H1 (cell line): ENCODE measurements around the gene SRSF6. TPM values are rescaled to one million over a fixed set of nuclear protein-coding genes. Genes with fewer than 3 reads are reported as not detected.
A peak's percentile ranks its signal among the peaks of the same experiment; 100 is the strongest.

Experiments
- CTCF ChIA-PET: fragments of 300-600 bp; sonication (Branson Sonifier 250); formaldehyde crosslinking; loops from one replicate; lab custom pipeline; 2021; ENCODE audit not compliant: partially characterized antibody; lab: Charles Lee
- POLR2A ChIA-PET: fragments of 300-600 bp; sonication (Branson Sonifier 250); formaldehyde crosslinking; loops from one replicate; lab custom pipeline; 2021; ENCODE audit warnings: inconsistent platforms; ENCODE audit not compliant: partially characterized antibody; lab: Charles Lee
- DNase-seq, 2 experiments: peaks; one replicate each; pipeline versions ENCODE4 v3.0.0 to v3.0.0-alpha.2; 2010 to 2022; ENCODE audit warnings: low spot score in 2 of 2, low read depth in 1 of 2, mixed read lengths in 1 of 2
- FAIRE-seq: peaks from 2 replicates; lab custom pipeline; 2011; peaks lifted over from hg19 to GRCh38; lab: Jason Lieb, UNC
- H2AFZ ChIP-seq: 2 replicates; pipeline ENCODE4 v1.8.1; 2012; ENCODE audit warnings: low read length, inconsistent platforms
- H2AK5ac ChIP-seq: 2 replicates; pipeline ENCODE4 v1.6.1; 2013; ENCODE audit warnings: low read depth, low read length
- H2BK120ac ChIP-seq: replicated peaks from 2 replicates; pipeline ENCODE3; 2013; ENCODE audit warnings: low read depth, low read length, inconsistent platforms
- H2BK12ac ChIP-seq: 2 replicates; pipeline ENCODE4 v1.6.1; 2013; ENCODE audit warnings: low read depth, low read length
- H2BK15ac ChIP-seq: 2 replicates; pipeline ENCODE4 v1.6.1; 2013; ENCODE audit warnings: low read length
- H2BK20ac ChIP-seq: 2 replicates; pipeline ENCODE4 v1.6.1; 2013; ENCODE audit warnings: low read length
- H2BK5ac ChIP-seq: 2 replicates; pipeline ENCODE4 v1.6.1; 2013; ENCODE audit warnings: low read depth, low read length
- H3K14ac ChIP-seq: 2 replicates; pipeline ENCODE4 v1.6.1; 2013; ENCODE audit warnings: inconsistent platforms; ENCODE audit not compliant: insufficient read length
- H3K18ac ChIP-seq: 2 replicates; pipeline ENCODE4 v1.6.1; 2013; ENCODE audit warnings: low read length; ENCODE audit errors: extremely low read depth
- H3K23ac ChIP-seq: 2 replicates; pipeline ENCODE4 v1.6.1; 2013; ENCODE audit warnings: inconsistent platforms; ENCODE audit not compliant: insufficient read length
- H3K23me2 ChIP-seq: 2 replicates; pipeline ENCODE4 v1.6.1; 2013; ENCODE audit warnings: low read depth, low read length
- H3K27ac ChIP-seq: 2 replicates; pipeline ENCODE4 v1.6.1; 2011; ENCODE audit warnings: low read depth, low read length, inconsistent platforms
- H3K27me3 ChIP-seq, 4 experiments: replicated peaks in 1 of 4; 1 replicate in 1 of 4; 2 replicates in 3 of 4; pipeline versions ENCODE4 v1.6.1 to v1.8.1; 2011 to 2013; ENCODE audit warnings: low read length in 3 of 4, mild to moderate bottlenecking in 3 of 4, inconsistent platforms in 2 of 4, mixed read lengths in 2 of 4, moderate library complexity in 1 of 4; ENCODE audit not compliant: control insufficient read depth in 3 of 4, insufficient read depth in 3 of 4; ENCODE audit errors: extremely low read depth in 1 of 4
- H3K36me3 ChIP-seq, 4 experiments: 2 replicates each; pipeline versions ENCODE4 v1.6.1 to v1.8.1; 2011 to 2013; ENCODE audit warnings: mild to moderate bottlenecking in 4 of 4, low read length in 3 of 4, moderate library complexity in 2 of 4, control low read depth in 1 of 4, inconsistent platforms in 1 of 4; ENCODE audit not compliant: insufficient read depth in 4 of 4, control insufficient read depth in 2 of 4
- H3K4ac ChIP-seq: replicated peaks from 2 replicates; pipeline ENCODE3; 2013; ENCODE audit warnings: low read length, low read depth, mixed read lengths, inconsistent platforms; ENCODE audit not compliant: insufficient read length
- H3K4me1 ChIP-seq, 4 experiments: replicated peaks in 1 of 4; 1 replicate in 1 of 4; 2 replicates in 3 of 4; pipeline versions ENCODE4 v1.6.1 to v1.8.1; 2011 to 2013; ENCODE audit warnings: low read length in 3 of 4, inconsistent platforms in 2 of 4, mixed read lengths in 1 of 4; ENCODE audit not compliant: insufficient read depth in 4 of 4, control insufficient read depth in 3 of 4
- H3K4me2 ChIP-seq, 2 experiments: 2 replicates each; pipeline versions ENCODE4 v1.6.1 to v1.8.1; 2011 to 2013; ENCODE audit warnings: low read depth in 2 of 2, low read length in 2 of 2, control low read depth in 1 of 2, inconsistent platforms in 1 of 2, mild to moderate bottlenecking in 1 of 2; ENCODE audit not compliant: insufficient read depth in 1 of 2
- H3K4me3 ChIP-seq, 4 experiments: fragments of 200-600, 300-600 bp in 1 of 4; sonication (generic), shearing (Covaris generic), sonication (Bioruptor Twin) in 1 of 4; 2 replicates each; pipeline versions ENCODE4 v1.5.1 to v1.8.1; 2011 to 2016; ENCODE audit warnings: low read length in 4 of 4, low read depth in 3 of 4, control low read depth in 2 of 4, inconsistent platforms in 2 of 4, mild to moderate bottlenecking in 2 of 4, mixed read lengths in 1 of 4, moderate library complexity in 1 of 4; ENCODE audit not compliant: insufficient read depth in 2 of 4; ENCODE audit errors: extremely low read depth in 1 of 4
- H3K56ac ChIP-seq: replicated peaks from 2 replicates; pipeline ENCODE3; 2013; ENCODE audit warnings: low read depth, mild to moderate bottlenecking, mixed read lengths, low read length, inconsistent platforms; ENCODE audit not compliant: insufficient read length
- H3K79me1 ChIP-seq: 2 replicates; pipeline ENCODE4 v1.6.1; 2013; ENCODE audit warnings: low read depth, low read length, control low read depth
- H3K79me2 ChIP-seq, 2 experiments: 2 replicates each; pipeline versions ENCODE4 v1.6.1 to v1.8.1; 2012 to 2013; ENCODE audit warnings: low read length in 2 of 2, mild to moderate bottlenecking in 2 of 2, inconsistent platforms in 1 of 2; ENCODE audit not compliant: insufficient read depth in 2 of 2, control insufficient read depth in 1 of 2
- H3K9ac ChIP-seq, 4 experiments: replicated peaks in 1 of 4; 1 replicate in 1 of 4; 2 replicates in 3 of 4; pipeline versions ENCODE4 v1.6.1 to v1.8.1; 2011 to 2013; ENCODE audit warnings: low read depth in 3 of 4, low read length in 3 of 4, control low read depth in 2 of 4, mild to moderate bottlenecking in 2 of 4, moderate library complexity in 2 of 4, inconsistent platforms in 1 of 4; ENCODE audit errors: extremely low read depth in 1 of 4
- H3K9me3 ChIP-seq, 2 experiments: 2 replicates each; pipeline versions ENCODE4 v1.6.1 to v1.8.1; 2012 to 2013; ENCODE audit warnings: mild to moderate bottlenecking in 2 of 2, moderate library complexity in 2 of 2, control low read depth in 1 of 2, inconsistent platforms in 1 of 2, low read depth in 1 of 2, low read length in 1 of 2, mixed read lengths in 1 of 2; ENCODE audit not compliant: insufficient read depth in 2 of 2
- H4K20me1 ChIP-seq, 2 experiments: replicated peaks in 1 of 2; 2 replicates each; pipeline versions ENCODE3 to v1.8.1; 2011 to 2013; ENCODE audit warnings: inconsistent platforms in 2 of 2, low read length in 2 of 2, mild to moderate bottlenecking in 1 of 2; ENCODE audit not compliant: insufficient read depth in 2 of 2, control insufficient read depth in 1 of 2
- H4K5ac ChIP-seq: 2 replicates; pipeline ENCODE4 v1.6.1; 2013; ENCODE audit warnings: low read length, low read depth, mixed read lengths, inconsistent platforms; ENCODE audit not compliant: insufficient read length
- H4K8ac ChIP-seq: 2 replicates; pipeline ENCODE4 v1.8.0; 2013; ENCODE audit warnings: mild to moderate bottlenecking, moderate library complexity, low read length, inconsistent platforms; ENCODE audit not compliant: insufficient read depth; ENCODE audit errors: extremely low read depth
- H4K91ac ChIP-seq: replicated peaks from 2 replicates; pipeline ENCODE3; 2013; ENCODE audit warnings: low read length, mixed read lengths, inconsistent platforms; ENCODE audit not compliant: insufficient read length
- CBX8 ChIP-seq: fragments of 300-800, 300-1000 bp; sonication (generic); IDR thresholded peaks from 2 replicates; pipeline ENCODE4 v1.7.1; 2016; ENCODE audit warnings: low read depth, low read length, borderline replicate concordance
- CHD1 ChIP-seq: IDR thresholded peaks from 2 replicates; pipeline ENCODE4 v1.6.1; 2012; ENCODE audit warnings: low read depth, low read length, improper control_type of control experiment
- CHD2 ChIP-seq: IDR thresholded peaks from 2 replicates; pipeline ENCODE4 v1.6.1; 2012; ENCODE audit warnings: low read length, improper control_type of control experiment
- NRF1 ChIP-seq: IDR thresholded peaks from 2 replicates; pipeline ENCODE4 v1.6.1; 2011; ENCODE audit warnings: mild to moderate bottlenecking, low read depth, low read length, improper control_type of control experiment
- POLR2A ChIP-seq, 2 experiments: IDR thresholded peaks; 1 replicate in 1 of 2; 2 replicates in 1 of 2; pipeline ENCODE4 v1.6.1; 2011; ENCODE audit warnings: low read depth in 2 of 2, low read length in 2 of 2, mild to moderate bottlenecking in 2 of 2; ENCODE audit errors: control extremely low read depth in 1 of 2
- RAD21 ChIP-seq, 2 experiments: IDR thresholded peaks in 1 of 2; conservative IDR thresholded peaks in 1 of 2; 2 replicates each; pipeline ENCODE4 v1.6.1; 2011; ENCODE audit warnings: low read depth in 2 of 2, low read length in 2 of 2, improper control_type of control experiment in 1 of 2, inconsistent platforms in 1 of 2, mild to moderate bottlenecking in 1 of 2, moderate library complexity in 1 of 2
- SIN3A ChIP-seq, 2 experiments: IDR thresholded peaks in 1 of 2; conservative IDR thresholded peaks in 1 of 2; 2 replicates each; pipeline ENCODE4 v1.6.1; 2011 to 2012; ENCODE audit warnings: low read length in 2 of 2, improper control_type of control experiment in 1 of 2, low read depth in 1 of 2, mild to moderate bottlenecking in 1 of 2
- TAF7 ChIP-seq: optimal IDR thresholded peaks from 2 replicates; pipeline ENCODE3; 2011; ENCODE audit warnings: low read depth, mild to moderate bottlenecking, inconsistent platforms, low read length, moderate library complexity, borderline replicate concordance
- USF2 ChIP-seq: IDR thresholded peaks from 2 replicates; pipeline ENCODE4 v1.6.1; 2011; ENCODE audit warnings: low read length, improper control_type of control experiment
- WGBS, 2 experiments: shearing (Covaris generic) in 1 of 2; methylation state at CpG; one replicate each; pipeline versions ENCODE4 v1.1.6 to v1.1.7; 2013 to 2015; ENCODE audit warnings: low lambda C conversion rate in 2 of 2, mixed read lengths in 2 of 2, inconsistent platforms in 1 of 2, low coverage in 1 of 2, missing lambda C conversion rate in 1 of 2; ENCODE audit not compliant: insufficient replicate concordance in 2 of 2, insufficient coverage in 1 of 2, insufficient read length in 1 of 2; ENCODE audit errors: extremely low coverage in 1 of 2, missing lambda C conversion rate in 1 of 2; 5-methylcytosine and 5-hydroxymethylcytosine counted together
- polyA plus RNA-seq, 7 experiments: library from polyadenylated mRNA; depleted of rRNA in 3 of 7; stranded (reverse) in 5 of 7; unstranded in 2 of 7; fragments of >200 nt in 5 of 7; fragments of 200-250 nt in 2 of 7; gene quantifications; 1 replicate in 5 of 7; 2 replicates in 1 of 7; 4 replicates in 1 of 7; pipeline versions ENCODE4 v1.2.1 to v1.2.3, GENCODE V29; 2011 to 2013; ENCODE audit warnings: missing spikeins in 2 of 7, mixed read lengths in 2 of 7
- total RNA-seq: library from RNA; stranded (reverse); fragmentation: NEBNext Ultra II Directional; extraction: Animal tissue kit (Norgen Biotek cat#: 25700); gene quantifications from 2 replicates; pipeline ENCODE4 v1.2.1, GENCODE V29; 2021

Gene SRSF6
- total and polyA plus RNA-seq, 2 of the 8 experiments (the other 6 are each of a cell fraction or from before 2014, with no cell fraction given) = 48.0 to 171 TPM

GRCh38 chr20:43456809-43457639 is 672 bp upstream of the SRSF6 start:
- Histone ChIP-seq H3K36me3 (peaks cover 18 to 31% (median 27%) of the 10 kb centered on the region in 4 experiments), H3K9me3 (no peaks in the 10 kb centered on the region), H4K91ac (peak overlapping the region; percentile 89), H2AFZ (0 out of 2 replicates have a peak overlapping the region, but pooled peaks have one; percentile 36), H3K79me1 (0 out of 2 replicates have a peak, but pooled peaks cover 2% of the 10 kb centered on the region), H2BK12ac (no peak overlapping the region; the same call in none of the 2 replicates), H3K14ac (no peak overlapping the region), H2BK120ac (peak overlapping the region; percentile 65), H3K23ac (no peak overlapping the region), H3K4me2 (peak overlapping the region; percentile 72 to 93), H3K79me2 (peaks cover 10 to 36% of the 10 kb centered on the region in 2 experiments), H3K18ac (peak overlapping the region; percentile 80), H3K56ac (peak overlapping the region; percentile 88), H4K20me1 (peaks cover 0 to 3% of the 10 kb centered on the region in 2 experiments), H3K9ac (peak overlapping the region; percentile 99 to 100 (median 100)), H3K4me1 (peaks cover 0 to 4% (median 0%) of the 10 kb centered on the region in 4 experiments; a peak in 2 of 7 replicates), H3K27me3 (no peaks in the 10 kb centered on the region), H3K4me3 (peak overlapping the region; percentile 90 to 99 (median 96)), H4K5ac (peak overlapping the region; percentile 97), H4K8ac (peak overlapping the region; percentile 100), H2BK20ac (no peak overlapping the region), H2AK5ac (no peak overlapping the region), H2BK15ac (peak overlapping the region; percentile 83; the same call in 1 of the 2 replicates), H3K27ac (peak overlapping the region; percentile 100), H3K23me2 (peaks cover 3% of the 10 kb centered on the region; the same call in 1 of the 2 replicates), H3K4ac (peak overlapping the region; percentile 92), H2BK5ac (peak overlapping the region; percentile 100)
- peak; percentile 81 to 86 for DNase-seq
- POLR2A ChIA-PET = interaction anchor here (0.6 to 5.2 kb wide), 50 partner anchors 7 to 829 kb away, joined by 3 to 81 read pairs (median 6); partner anchors contain the start of genes IFT52, L3MBTL1, MYBL2 and SGK2
- 4% methylated on average over 35 of the region's 53 CpGs; no CpG with 5 or more reads in 1 of the 2 experiments for WGBS, 2 experiments
- CTCF ChIA-PET = interaction anchor here (0.6 to 3.9 kb wide), 6 partner anchors 8 to 128 kb away, joined by 3 to 11 read pairs (median 4); no protein-coding TSS in a partner anchor
- FAIRE-seq = no peak
- TF ChIP-seq NRF1 = no peak
- peak; percentile 15 for TF ChIP-seq TAF7
- TF ChIP-seq POLR2A (IDR thresholded peaks at IDR 0.05; ENCODE audit: control extremely low read depth in 1 of 2, low read depth in 2 of 2, low read length in 2 of 2) = no peak
- no peak for TF ChIP-seq RAD21 (IDR thresholded peaks at IDR 0.05 in 1 of 2, conservative IDR thresholded peaks at IDR 0.05 in 1 of 2; ENCODE audit: low read depth in 2 of 2, low read length in 2 of 2)
- peak in 1 of 2 experiments; percentile 47; a peak in 1 of 4 replicates for TF ChIP-seq SIN3A (conservative IDR thresholded peaks at IDR 0.05 in 1 of 2, IDR thresholded peaks at IDR 0.05 in 1 of 2; ENCODE audit: low read depth in 1 of 2, low read length in 2 of 2)
- TF ChIP-seq CHD1 = no peak
- TF ChIP-seq CBX8 = no peak
- TF ChIP-seq USF2 = no peak
- no peak for TF ChIP-seq CHD2
